PFSK-1 (cell line): ENCODE results near the gene COPS8.

Experiments
- FOXP2 ChIP-seq: optimal IDR thresholded peaks from 2 replicates; pipeline ENCODE3; 2011; ENCODE audit warnings: borderline replicate concordance, control low read depth, inconsistent platforms; ENCODE audit not compliant: insufficient read depth; ENCODE audit errors: extremely low read length, extremely low read depth
- POLR2AphosphoS5 ChIP-seq: IDR thresholded peaks from 2 replicates; pipeline ENCODE4 v1.6.1; 2012; ENCODE audit warnings: low read depth, mild to moderate bottlenecking, control low read depth, low read length, moderate library complexity
- REST ChIP-seq, 2 experiments: IDR thresholded peaks; 2 replicates each; pipeline versions ENCODE4 v1.6.1 to v1.8.0; 2011 to 2012; ENCODE audit warnings: low read depth in 2 of 2, low read length in 2 of 2, control low read depth in 1 of 2, inconsistent platforms in 1 of 2, mild to moderate bottlenecking in 1 of 2, moderate library complexity in 1 of 2; ENCODE audit not compliant: insufficient read depth in 1 of 2
- SIN3A ChIP-seq: IDR thresholded peaks from 2 replicates; pipeline ENCODE4 v1.6.1; 2012; ENCODE audit warnings: mild to moderate bottlenecking, low read length, moderate library complexity, borderline replicate concordance; ENCODE audit not compliant: insufficient read depth
- TAF1 ChIP-seq: IDR thresholded peaks from 2 replicates; pipeline ENCODE4 v1.6.1; 2012; ENCODE audit warnings: low read length, control low read depth, borderline replicate concordance; ENCODE audit not compliant: insufficient read depth

Gene COPS8

GRCh38 chr2:237131749-237132533 is 46.3 kb downstream of the COPS8 start:
- TF ChIP-seq REST (IDR thresholded peaks at IDR 0.05; ENCODE audit: insufficient read depth in 1 of 2, low read depth in 2 of 2, low read length in 2 of 2) (no peak), POLR2AphosphoS5 (no peak), FOXP2 (no peak), SIN3A (no peak), TAF1 (no peak)

GRCh38 chr2:237132799-237133198 is 47.1 kb downstream of the COPS8 start:
- no peak for TF ChIP-seq REST (IDR thresholded peaks at IDR 0.05; ENCODE audit: insufficient read depth in 1 of 2, low read depth in 2 of 2, low read length in 2 of 2)
- TF ChIP-seq POLR2AphosphoS5 = no peak
- no peak for TF ChIP-seq FOXP2
- TF ChIP-seq SIN3A = no peak
- TF ChIP-seq TAF1 = no peak

GRCh38 chr2:237134321-237135230 is 48.9 kb downstream of the COPS8 start:
- no peak for TF ChIP-seq POLR2AphosphoS5
- TF ChIP-seq REST (IDR thresholded peaks at IDR 0.05; ENCODE audit: insufficient read depth in 1 of 2, low read depth in 2 of 2, low read length in 2 of 2) = no peak
- no peak for TF ChIP-seq TAF1
- no peak for TF ChIP-seq SIN3A
- no peak for TF ChIP-seq FOXP2

DNA sequence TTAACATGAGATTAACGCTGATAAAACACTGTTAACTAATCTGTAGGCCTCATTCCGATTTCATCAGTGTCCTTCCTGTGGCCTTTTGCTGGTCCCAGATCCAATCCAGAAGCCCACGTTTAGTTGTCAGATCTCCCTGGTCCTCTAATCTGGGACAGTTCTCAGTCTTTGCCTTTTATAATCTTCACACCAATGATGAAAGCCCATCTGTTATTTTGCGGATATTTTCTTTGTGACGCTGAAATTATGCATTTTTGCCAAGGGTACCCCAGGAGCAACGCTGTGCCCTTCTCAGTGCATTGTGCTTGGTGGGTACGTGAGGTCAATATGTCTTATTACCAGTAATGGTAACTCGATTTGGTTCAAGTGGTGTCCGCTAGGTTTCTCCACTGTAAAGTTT is 51.1 kb downstream of the COPS8 start:
- TF ChIP-seq TAF1 (no peak), REST (IDR thresholded peaks at IDR 0.05; ENCODE audit: insufficient read depth in 1 of 2, low read depth in 2 of 2, low read length in 2 of 2) (no peak), POLR2AphosphoS5 (no peak), SIN3A (no peak), FOXP2 (no peak)
